Smooth muscle cell (in vitro differentiated cells): Measurements from ENCODE around the gene HDAC9. TPM values are rescaled to one million over a fixed set of nuclear protein-coding genes. Genes with fewer than 3 reads are reported as not detected.
A peak's percentile ranks its signal among the peaks of the same experiment; 100 is the strongest.

Source experiments
- DNase-seq: peaks from one replicate; lab custom pipeline; 2025; ENCODE audit not compliant: unreplicated experiment; lab: John Stamatoyannopoulos, UW
- H2AFZ ChIP-seq: fragments of 200-600 bp; sonication (generic); 2 replicates; pipeline ENCODE4 v1.6.0; 2016; ENCODE audit warnings: antibody characterized with exemption, low read depth, mild to moderate bottlenecking
- H3F3A ChIP-seq: fragments of 200-600 bp; sonication (generic); 2 replicates; pipeline ENCODE4 v1.6.0; 2017; ENCODE audit warnings: antibody characterized with exemption, low read depth
- H3K27ac ChIP-seq: fragments of 200-600 bp; sonication (generic); 2 replicates; pipeline ENCODE4 v1.5.1; 2016; ENCODE audit warnings: low read depth, mild to moderate bottlenecking
- H3K27me3 ChIP-seq: fragments of 200-600 bp; sonication (generic); 2 replicates; pipeline ENCODE4 v1.6.1; 2016; ENCODE audit warnings: low read depth, mild to moderate bottlenecking
- H3K36me3 ChIP-seq: fragments of 200-600 bp; sonication (generic); 2 replicates; pipeline ENCODE4 v1.5.1; 2016; ENCODE audit warnings: low read depth
- H3K4me1 ChIP-seq: fragments of 200-600 bp; sonication (generic); 2 replicates; pipeline ENCODE4 v1.5.1; 2016; ENCODE audit warnings: low read depth
- H3K4me2 ChIP-seq: fragments of 200-600 bp; sonication (generic); 2 replicates; pipeline ENCODE4 v1.6.0; 2016; ENCODE audit warnings: mild to moderate bottlenecking
- H3K4me3 ChIP-seq: fragments of 200-600 bp; sonication (generic); 2 replicates; pipeline ENCODE4 v1.5.1; 2016; ENCODE audit warnings: mild to moderate bottlenecking
- H3K79me2 ChIP-seq: fragments of 200-600 bp; sonication (generic); 2 replicates; pipeline ENCODE4 v1.6.0; 2016; ENCODE audit warnings: low read depth, mild to moderate bottlenecking
- H3K9ac ChIP-seq: fragments of 200-600 bp; sonication (generic); 2 replicates; pipeline ENCODE4 v1.6.0; 2016; ENCODE audit warnings: low read depth
- H3K9me3 ChIP-seq: fragments of 200-600 bp; sonication (generic); replicated peaks from 2 replicates; pipeline ENCODE4 v1.5.1; 2016; ENCODE audit warnings: low read depth
- H4K20me1 ChIP-seq: fragments of 200-600 bp; sonication (generic); 2 replicates; pipeline ENCODE4 v1.6.0; 2016; ENCODE audit warnings: low read depth
- CTCF ChIP-seq: fragments of 200-600 bp; sonication (generic); IDR thresholded peaks from 2 replicates; pipeline ENCODE4 v1.5.1; 2017; ENCODE audit warnings: borderline replicate concordance, mild to moderate bottlenecking, antibody characterized with exemption; ENCODE audit not compliant: insufficient read depth, poor library complexity, severe bottlenecking
- WGBS: methylation state at CpG from one replicate; pipeline ENCODE4 v1.1.7; 2016; ENCODE audit warnings: low lambda C conversion rate; 5-methylcytosine and 5-hydroxymethylcytosine counted together
- polyA plus RNA-seq: library from polyadenylated mRNA; unstranded; fragments of >200 nt; fragmentation: Nextera tagmentation; extraction: Ambion mirVana; gene quantifications from 2 replicates; pipeline ENCODE4 v1.2.1, GENCODE V29; 2016
- total RNA-seq: library from RNA; depleted of rRNA; stranded (reverse); fragments of >200 nt; gene quantifications from 2 replicates; pipeline ENCODE4 v1.2.3, GENCODE V29; 2014

The HDAC9 gene
- total and polyA plus RNA-seq, 2 experiments from 2014 or later, result 2.2 to 7.1 TPM

- H3K27me3 ChIP-seq, result no peaks in the 10 kb centered on the region
- H3K4me3 ChIP-seq, result no peak overlapping the region
- no peak for DNase-seq
- no peaks in the 10 kb centered on the region for H3K4me1 ChIP-seq
- H3K9ac ChIP-seq, result no peak overlapping the region
- no peaks in the 10 kb centered on the region for H4K20me1 ChIP-seq
- no peak overlapping the region for H2AFZ ChIP-seq
- H3K36me3 ChIP-seq, result no peaks in the 10 kb centered on the region
- no peaks in the 10 kb centered on the region for H3K9me3 ChIP-seq
- no peak overlapping the region for H3K27ac ChIP-seq
- H3F3A ChIP-seq, result no peaks in the 10 kb centered on the region
- H3K79me2 ChIP-seq, result no peaks in the 10 kb centered on the region
- WGBS, result 82% methylated on average over 6 of the region's 6 CpGs
- no peak for TF ChIP-seq CTCF
- H3K4me2 ChIP-seq, result no peak overlapping the region
Observed at GRCh38 chr7:18828260-18828993, 332.9 kb downstream of the HDAC9 start.

DNA sequence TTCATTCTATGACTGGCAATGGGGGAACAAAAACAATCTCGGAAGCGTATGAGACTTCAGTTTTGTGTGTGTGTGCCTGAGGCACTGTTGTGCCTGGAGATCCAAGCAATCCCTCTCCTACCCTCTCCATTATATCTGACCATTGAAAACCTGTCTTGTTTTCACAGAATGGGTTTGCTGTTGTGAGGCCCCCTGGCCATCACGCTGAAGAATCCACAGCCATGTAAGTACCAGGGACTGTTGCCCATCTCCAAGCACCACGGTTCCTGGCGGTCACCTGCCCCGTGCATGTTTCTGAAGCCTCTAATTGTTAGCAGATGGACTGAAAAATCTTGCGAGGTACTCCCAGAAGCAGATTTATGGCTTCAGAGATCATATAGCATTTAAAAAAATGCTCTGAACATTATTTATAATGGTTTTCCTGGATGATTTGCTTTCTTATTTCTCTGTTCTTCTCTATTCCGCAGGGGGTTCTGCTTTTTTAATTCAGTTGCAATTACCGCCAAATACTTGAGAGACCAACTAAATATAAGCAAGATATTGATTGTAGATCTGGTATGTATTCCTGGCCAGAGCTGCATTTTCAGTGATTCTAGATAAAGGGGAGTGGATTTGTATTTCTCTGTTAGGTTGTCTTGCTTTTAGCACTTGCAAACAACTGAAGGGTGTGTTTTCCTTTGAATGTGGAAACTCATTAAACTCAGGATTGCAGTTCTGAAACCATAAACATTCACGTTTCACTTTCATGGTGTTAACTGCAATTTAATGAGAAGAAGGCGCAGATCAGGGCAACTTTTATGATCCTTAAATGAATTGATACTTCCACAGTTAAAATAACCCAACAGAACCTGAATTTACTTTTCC lies 333.7 kb downstream of the HDAC9 start:
- H3K79me2 ChIP-seq, result no peaks in the 10 kb centered on the region
- H3K36me3 ChIP-seq, result no peaks in the 10 kb centered on the region
- no peaks in the 10 kb centered on the region for H4K20me1 ChIP-seq
- 81% methylated on average over 11 of the region's 11 CpGs for WGBS
- H3K9ac ChIP-seq, result no peak overlapping the region
- no peaks in the 10 kb centered on the region for H3K9me3 ChIP-seq
- H3K4me2 ChIP-seq, result peak overlapping the region; percentile 10
- no peaks in the 10 kb centered on the region for H3K4me1 ChIP-seq
- H3K4me3 ChIP-seq, result no peak overlapping the region
- TF ChIP-seq CTCF, result no peak
- H3K27ac ChIP-seq, result no peak overlapping the region
- H3K27me3 ChIP-seq, result no peaks in the 10 kb centered on the region
- no peak overlapping the region for H2AFZ ChIP-seq
- no peaks in the 10 kb centered on the region for H3F3A ChIP-seq
- DNase-seq, result no peak

DNA sequence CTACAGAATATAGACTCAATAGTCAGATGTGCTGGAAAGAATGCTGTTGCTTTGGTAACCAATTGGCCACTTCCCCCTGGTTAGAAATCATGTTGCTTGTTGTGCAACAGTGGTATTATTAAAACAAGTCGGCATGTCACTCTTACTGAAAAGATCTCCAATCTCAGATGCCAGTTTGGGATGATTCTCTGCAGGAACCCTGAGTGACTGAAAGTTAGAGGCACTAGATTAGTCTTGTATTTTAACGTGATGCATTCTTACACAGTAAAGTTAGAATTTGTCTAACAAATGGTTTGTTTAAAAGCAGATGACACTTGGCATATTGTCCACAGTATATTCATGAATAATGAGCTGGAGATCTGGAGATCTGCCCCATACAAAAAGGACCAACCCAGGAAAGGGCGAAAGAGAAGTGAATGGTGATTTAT lies 334.3 kb downstream of the HDAC9 start:
- Histone ChIP-seq H3F3A (no peaks in the 10 kb centered on the region), H3K4me2 (peak overlapping the region; percentile 10)

More for the DNA sequence above, 334.3 kb downstream of the HDAC9 start:
- no peaks in the 10 kb centered on the region for H4K20me1 ChIP-seq
- no peaks in the 10 kb centered on the region for H3K27me3 ChIP-seq
- no peak for DNase-seq
- no peak overlapping the region for H2AFZ ChIP-seq
- WGBS, result 63% methylated on average over 3 of the region's 3 CpGs
- no peak overlapping the region for H3K9ac ChIP-seq
- H3K4me3 ChIP-seq, result no peak overlapping the region
- no peak for TF ChIP-seq CTCF
- H3K9me3 ChIP-seq, result no peaks in the 10 kb centered on the region
- H3K79me2 ChIP-seq, result no peaks in the 10 kb centered on the region
- no peak overlapping the region for H3K27ac ChIP-seq
- no peaks in the 10 kb centered on the region for H3K36me3 ChIP-seq
- H3K4me1 ChIP-seq, result no peaks in the 10 kb centered on the region
